Central memory CD8-positive, alpha-beta T cell (primary cell): ENCODE measurements around the gene SGCB.

Source experiments
- ATAC-seq: fragments of 150-1000 bp; cut with Tn5 transposase; replicated peaks from 2 replicates; pipeline ENCODE4 v1.10.0; 2022; ENCODE audit warnings: mild to moderate bottlenecking, moderate FRiP score, moderate number of reproducible peaks; ENCODE audit not compliant: poor library complexity, severe bottlenecking; ENCODE audit errors: extremely low read depth
- DNase-seq, 2 donors: peaks; one replicate each; pipeline ENCODE4 v3.0.0; 2021; ENCODE audit warnings: low spot score in 2 of 2
- H3K27ac Mint-ChIP-seq: one replicate; pipeline ENCODE4 v1.8.0; 2022; ENCODE audit warnings: low read depth, mild to moderate bottlenecking, moderate library complexity, mixed read lengths
- H3K27me3 Mint-ChIP-seq: one replicate; pipeline ENCODE4 v1.8.0; 2022; ENCODE audit warnings: mixed read lengths
- H3K36me3 Mint-ChIP-seq: one replicate; pipeline ENCODE4 v1.8.0; 2022; ENCODE audit warnings: mild to moderate bottlenecking, moderate library complexity, mixed read lengths; ENCODE audit not compliant: insufficient read depth
- H3K4me1 Mint-ChIP-seq: one replicate; pipeline ENCODE4 v1.8.0; 2022; ENCODE audit warnings: mixed read lengths
- H3K4me3 Mint-ChIP-seq: one replicate; pipeline ENCODE4 v1.8.0; 2022; ENCODE audit warnings: mild to moderate bottlenecking, moderate library complexity, mixed read lengths
- H3K9me3 Mint-ChIP-seq: one replicate; pipeline ENCODE4 v1.8.0; 2022; ENCODE audit warnings: mixed read lengths

The SGCB gene

DNA sequence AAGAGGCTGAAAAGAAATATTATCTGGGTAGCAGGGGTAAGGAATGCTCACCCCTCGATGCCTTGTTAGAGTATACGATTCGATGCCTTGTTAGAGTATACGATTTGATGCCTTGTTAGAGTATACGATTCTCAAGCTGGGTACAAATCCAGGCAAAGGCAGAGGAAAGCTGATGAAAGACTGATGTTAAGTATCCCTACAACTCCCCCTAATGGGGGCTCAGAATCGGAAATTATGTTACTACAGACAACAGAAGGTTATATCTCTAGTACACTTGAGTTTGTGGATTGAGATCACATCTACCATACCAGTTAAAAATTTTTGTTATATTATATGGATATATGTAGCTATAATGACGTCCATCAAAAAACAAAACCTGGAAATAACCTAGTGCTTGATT lies 22.7 kb downstream of the SGCB start:
- Mint-ChIP-seq H3K9me3 (no peaks in the 10 kb centered on the region), H3K4me1 (no peaks in the 10 kb centered on the region), H3K36me3 (no peaks in the 10 kb centered on the region), H3K4me3 (no peak overlapping the region), H3K27ac (no peak overlapping the region), H3K27me3 (no peaks in the 10 kb centered on the region)
- ATAC-seq (no peak), DNase-seq (no peak)

DNA sequence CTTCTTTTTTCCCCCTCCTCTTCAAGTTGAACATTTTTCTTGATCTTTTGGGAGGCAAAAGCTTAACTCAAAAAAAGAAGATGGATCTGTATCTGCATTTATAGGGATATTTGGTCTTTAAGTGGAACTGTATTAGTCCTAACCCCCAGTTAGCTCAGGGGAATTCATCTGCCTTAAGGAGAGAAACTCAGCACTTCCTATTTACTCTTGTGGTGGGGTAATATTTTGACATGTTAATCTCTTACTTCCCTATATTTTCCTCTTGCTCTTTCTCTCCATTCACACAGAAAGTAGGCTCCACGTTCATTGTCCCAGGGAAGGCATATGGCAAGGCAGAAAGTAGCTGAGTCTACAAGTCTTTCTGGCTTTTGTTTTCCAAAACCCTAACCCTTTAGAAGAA lies 23.2 kb downstream of the SGCB start:
- no peak for ATAC-seq
- no peaks in the 10 kb centered on the region for H3K9me3 Mint-ChIP-seq
- no peak overlapping the region for H3K27ac Mint-ChIP-seq
- no peaks in the 10 kb centered on the region for H3K36me3 Mint-ChIP-seq
- no peaks in the 10 kb centered on the region for H3K27me3 Mint-ChIP-seq
- H3K4me1 Mint-ChIP-seq, result no peaks in the 10 kb centered on the region
- DNase-seq, result no peak
- H3K4me3 Mint-ChIP-seq, result no peak overlapping the region

DNA sequence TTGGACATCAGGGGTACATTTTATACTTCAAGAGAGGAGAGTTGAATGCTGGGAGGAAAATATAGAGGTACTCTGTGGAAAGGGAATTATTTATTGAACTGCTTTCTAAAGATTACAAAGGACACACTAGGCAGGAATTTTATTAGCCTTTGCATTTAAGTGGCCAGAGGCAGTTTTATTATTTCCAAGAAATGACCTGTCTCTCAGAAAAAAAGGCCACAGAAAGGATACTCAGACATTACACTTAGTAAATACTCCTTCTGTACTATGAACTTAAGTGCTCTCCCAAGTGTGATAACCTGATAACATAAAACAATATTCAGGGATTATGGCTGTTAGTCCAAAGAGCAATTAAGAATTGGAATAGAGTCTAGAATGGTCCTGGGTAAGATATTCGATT lies 25.4 kb downstream of the SGCB start:
- Mint-ChIP-seq H3K36me3 (no peaks in the 10 kb centered on the region), H3K9me3 (no peaks in the 10 kb centered on the region), H3K27me3 (no peaks in the 10 kb centered on the region), H3K4me1 (no peaks in the 10 kb centered on the region), H3K4me3 (no peak overlapping the region), H3K27ac (no peak overlapping the region)
- ATAC-seq (no peak), DNase-seq (no peak)

- Mint-ChIP-seq H3K9me3 (no peaks in the 10 kb centered on the region), H3K27me3 (no peaks in the 10 kb centered on the region), H3K27ac (no peak overlapping the region), H3K4me1 (no peaks in the 10 kb centered on the region), H3K36me3 (no peaks in the 10 kb centered on the region), H3K4me3 (no peak overlapping the region)
- DNase-seq (no peak), ATAC-seq (no peak)
These were observed 27.1 kb downstream of the SGCB start for GRCh38 chr4:52010986-52011385.

DNA sequence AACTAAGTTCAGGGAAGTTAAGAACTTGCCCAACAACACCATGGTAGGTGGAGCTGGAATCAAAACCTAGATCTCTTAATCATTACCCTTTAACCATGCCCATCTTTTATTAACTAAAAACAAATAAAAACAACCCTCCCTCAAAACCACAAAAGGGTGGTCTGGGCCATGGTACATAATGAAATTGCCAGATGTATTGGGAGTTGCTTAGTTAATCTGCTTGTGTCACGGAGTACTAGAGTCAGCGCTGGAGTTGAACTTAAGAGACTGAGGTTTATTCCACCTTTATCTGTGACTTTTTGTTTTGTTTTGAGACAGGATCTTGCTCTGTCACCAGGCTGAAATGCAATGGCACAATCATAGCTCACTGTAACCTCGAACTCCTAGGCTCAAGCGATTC lies 31.2 kb downstream of the SGCB start:
- no peaks in the 10 kb centered on the region for H3K36me3 Mint-ChIP-seq
- DNase-seq, result no peak
- no peaks in the 10 kb centered on the region for H3K4me1 Mint-ChIP-seq

GRCh38 chr4:52005604-52006273 lies 32.4 kb downstream of the SGCB start:
- H3K4me3 Mint-ChIP-seq, result no peak overlapping the region
- H3K9me3 Mint-ChIP-seq, result no peaks in the 10 kb centered on the region
- no peak for ATAC-seq
- H3K36me3 Mint-ChIP-seq, result no peaks in the 10 kb centered on the region
- H3K27ac Mint-ChIP-seq, result no peak overlapping the region
- no peak for DNase-seq
- H3K27me3 Mint-ChIP-seq, result no peaks in the 10 kb centered on the region
- H3K4me1 Mint-ChIP-seq, result no peaks in the 10 kb centered on the region

More for the DNA sequence above, 31.2 kb downstream of the SGCB start:
- Mint-ChIP-seq H3K27ac (no peak overlapping the region), H3K9me3 (no peaks in the 10 kb centered on the region), H3K27me3 (no peaks in the 10 kb centered on the region), H3K4me3 (no peak overlapping the region)
- no peak for ATAC-seq

- H3K27ac Mint-ChIP-seq, result no peak overlapping the region
- H3K4me3 Mint-ChIP-seq, result no peak overlapping the region
- no peaks in the 10 kb centered on the region for H3K36me3 Mint-ChIP-seq
- ATAC-seq (no peak), DNase-seq (no peak)
- no peaks in the 10 kb centered on the region for H3K27me3 Mint-ChIP-seq
- no peaks in the 10 kb centered on the region for H3K4me1 Mint-ChIP-seq
- H3K9me3 Mint-ChIP-seq, result no peaks in the 10 kb centered on the region
These were observed 33.7 kb downstream of the SGCB start for GRCh38 chr4:52004414-52004813.

DNA sequence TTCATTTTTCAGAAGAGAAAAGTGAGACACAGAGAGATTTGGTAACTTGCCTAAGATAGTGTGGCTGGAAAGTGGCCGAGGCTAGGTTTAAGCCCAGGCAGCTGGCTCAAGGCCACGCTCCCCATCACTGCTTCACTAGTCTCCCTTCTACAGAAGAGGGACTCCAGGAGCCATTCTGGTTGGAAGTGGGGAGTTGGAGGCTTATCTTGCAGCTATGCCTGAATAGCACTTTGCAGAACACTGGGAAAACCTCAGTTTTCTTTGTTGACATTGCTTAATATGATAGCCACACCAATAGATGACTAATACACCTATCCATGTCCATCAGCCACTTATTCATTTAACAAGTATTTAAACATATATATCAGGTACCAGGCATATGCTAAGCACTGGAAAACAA lies 36.5 kb downstream of the SGCB start:
- H3K4me3 Mint-ChIP-seq, result no peak overlapping the region
- H3K9me3 Mint-ChIP-seq, result no peaks in the 10 kb centered on the region
- DNase-seq (no peak), ATAC-seq (no peak)
- H3K4me1 Mint-ChIP-seq, result no peaks in the 10 kb centered on the region
- H3K27me3 Mint-ChIP-seq, result no peaks in the 10 kb centered on the region
- peaks cover 2% of the 10 kb centered on the region for H3K36me3 Mint-ChIP-seq
- no peak overlapping the region for H3K27ac Mint-ChIP-seq

DNA sequence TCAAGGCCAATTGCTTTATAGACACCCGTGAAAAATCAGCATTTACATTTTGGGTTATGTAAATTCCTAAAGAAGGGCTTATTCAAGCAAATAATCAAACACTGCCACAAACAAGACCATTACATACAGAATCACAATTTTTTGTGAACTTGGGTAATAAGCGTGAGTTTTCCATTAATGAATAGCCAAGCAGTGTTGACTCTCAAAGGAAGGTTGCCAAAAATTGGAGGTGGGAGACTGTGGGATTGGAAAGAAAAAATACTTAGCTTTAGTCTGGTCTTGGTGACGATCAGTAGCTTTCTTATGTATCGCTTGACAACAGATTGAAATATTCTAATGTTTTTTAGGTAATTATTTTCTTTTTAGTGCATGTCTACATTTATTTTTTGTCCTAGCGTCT lies 38.8 kb downstream of the SGCB start:
- Mint-ChIP-seq H3K4me1 (no peaks in the 10 kb centered on the region), H3K36me3 (peaks cover 2% of the 10 kb centered on the region), H3K27ac (no peak overlapping the region), H3K4me3 (no peak overlapping the region), H3K27me3 (no peaks in the 10 kb centered on the region), H3K9me3 (no peaks in the 10 kb centered on the region)
- DNase-seq, result no peak
- no peak for ATAC-seq

DNA sequence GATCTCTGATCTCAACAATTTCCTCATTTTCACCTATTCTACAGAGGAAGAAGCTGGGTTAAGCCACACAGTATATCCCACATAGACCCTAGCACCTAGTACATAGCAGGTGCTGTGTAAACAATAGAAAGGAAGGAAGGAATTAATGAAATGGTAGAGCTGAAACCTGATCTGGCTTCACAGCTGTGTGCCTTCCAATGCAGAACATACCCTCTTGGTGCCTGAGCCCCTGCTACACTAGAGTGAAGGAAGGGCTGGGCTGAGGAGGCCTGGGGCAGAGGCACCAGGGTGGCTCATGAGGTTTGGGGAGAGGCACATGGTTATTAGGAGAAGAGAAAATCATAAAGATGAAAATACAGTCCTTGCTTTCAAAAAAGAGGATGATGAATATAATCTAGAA lies 39.3 kb downstream of the SGCB start:
- Mint-ChIP-seq H3K4me1 (no peaks in the 10 kb centered on the region), H3K27me3 (no peaks in the 10 kb centered on the region), H3K9me3 (no peaks in the 10 kb centered on the region), H3K36me3 (peaks cover 2% of the 10 kb centered on the region), H3K4me3 (no peak overlapping the region), H3K27ac (no peak overlapping the region)
- ATAC-seq, result no peak
- no peak for DNase-seq

- DNase-seq (no peak), ATAC-seq (no peak)
- H3K9me3 Mint-ChIP-seq, result no peaks in the 10 kb centered on the region
- no peak overlapping the region for H3K4me3 Mint-ChIP-seq
- H3K27me3 Mint-ChIP-seq, result peaks cover 1% of the 10 kb centered on the region
- H3K36me3 Mint-ChIP-seq, result peaks cover 2% of the 10 kb centered on the region
- H3K4me1 Mint-ChIP-seq, result no peaks in the 10 kb centered on the region
- no peak overlapping the region for H3K27ac Mint-ChIP-seq
These were observed 40.5 kb downstream of the SGCB start for GRCh38 chr4:51997647-51998046.

- no peak for DNase-seq
- H3K27me3 Mint-ChIP-seq, result peaks cover 21% of the 10 kb centered on the region
- H3K36me3 Mint-ChIP-seq, result peaks cover 2% of the 10 kb centered on the region
- no peaks in the 10 kb centered on the region for H3K4me1 Mint-ChIP-seq
- H3K9me3 Mint-ChIP-seq, result peaks cover 9% of the 10 kb centered on the region
- no peak overlapping the region for H3K27ac Mint-ChIP-seq
- ATAC-seq, result no peak
- H3K4me3 Mint-ChIP-seq, result no peak overlapping the region
These were observed 42.4 kb downstream of the SGCB start for GRCh38 chr4:51995647-51996220.
